Karpas-422 (cell line): ENCODE results near the gene TMEM41A. TPM values are rescaled to one million over a fixed set of nuclear protein-coding genes. Genes with fewer than 3 reads are reported as not detected.
A peak's percentile ranks its signal among the peaks of the same experiment; 100 is the strongest.
"Not testable (repeated sequence)": the region's sequence is repeated elsewhere in the genome, so short reads cannot be mapped to it uniquely, and the experiment has no call there.

Source experiments
- DNase-seq: peaks from one replicate; pipeline ENCODE4 v3.0.0-alpha.2; 2015
- H2AFZ ChIP-seq: fragments of 200-600 bp; sonication (generic); 2 replicates; pipeline ENCODE4 v1.6.1; 2014; ENCODE audit warnings: antibody characterized with exemption, low read length, mixed read lengths
- H3K27ac ChIP-seq: fragments of 200-600 bp; sonication (generic); 2 replicates; pipeline ENCODE4 v1.5.1; 2014; ENCODE audit warnings: mild to moderate bottlenecking, low read length, moderate library complexity
- H3K27me3 ChIP-seq: fragments of 200-600 bp; sonication (generic); 2 replicates; pipeline ENCODE4 v1.6.1; 2014; ENCODE audit warnings: low read length, mixed read lengths
- H3K36me3 ChIP-seq: fragments of 200-600 bp; sonication (generic); 2 replicates; pipeline ENCODE4 v1.6.1; 2014; ENCODE audit warnings: low read length, mixed read lengths; ENCODE audit not compliant: insufficient read depth
- H3K4me1 ChIP-seq: fragments of 200-600 bp; sonication (generic); 2 replicates; pipeline ENCODE4 v1.6.1; 2014; ENCODE audit warnings: mild to moderate bottlenecking, low read length, mixed read lengths
- H3K4me2 ChIP-seq: fragments of 200-600 bp; sonication (generic); 2 replicates; pipeline ENCODE4 v1.6.1; 2014; ENCODE audit warnings: low read length, low read depth, mild to moderate bottlenecking; ENCODE audit not compliant: poor library complexity, severe bottlenecking
- H3K4me3 ChIP-seq: fragments of 200-600 bp; sonication (generic); 2 replicates; pipeline ENCODE4 v1.5.1; 2014; ENCODE audit warnings: mild to moderate bottlenecking, antibody characterized with exemption, low read length, mixed read lengths
- H3K79me2 ChIP-seq: fragments of 200-600 bp; sonication (generic); 2 replicates; pipeline ENCODE4 v1.6.1; 2014; ENCODE audit warnings: mild to moderate bottlenecking, low read length, mixed read lengths
- H3K9ac ChIP-seq: fragments of 200-600 bp; sonication (generic); 2 replicates; pipeline ENCODE4 v1.6.0; 2014; ENCODE audit warnings: low read length
- H3K9me2 ChIP-seq: fragments of 200-600 bp; sonication (generic), shearing (Covaris generic); replicated peaks from 2 replicates; pipeline ENCODE4 v1.6.0; 2014; ENCODE audit warnings: mild to moderate bottlenecking, low read length, moderate library complexity; ENCODE audit not compliant: insufficient read depth
- H3K9me3 ChIP-seq: fragments of 300-700, 200-600 bp; sonication (generic); 2 replicates; pipeline ENCODE4 v1.6.1; 2014; ENCODE audit warnings: low read length, mixed read lengths
- H4K20me1 ChIP-seq: fragments of 200-600 bp; sonication (generic); 2 replicates; pipeline ENCODE4 v1.6.1; 2014; ENCODE audit warnings: mild to moderate bottlenecking, antibody characterized with exemption, low read length, low read depth; ENCODE audit not compliant: insufficient read depth
- total RNA-seq: library from RNA; depleted of rRNA; stranded (reverse); fragments of >200 nt; shearing (Covaris generic); gene quantifications from 2 replicates; pipeline ENCODE4 v1.2.3, GENCODE V29; 2014; ENCODE audit warnings: low replicate concordance

Gene TMEM41A
- total RNA-seq, 1 experiment from 2014 or later = 34.1 TPM

DNA sequence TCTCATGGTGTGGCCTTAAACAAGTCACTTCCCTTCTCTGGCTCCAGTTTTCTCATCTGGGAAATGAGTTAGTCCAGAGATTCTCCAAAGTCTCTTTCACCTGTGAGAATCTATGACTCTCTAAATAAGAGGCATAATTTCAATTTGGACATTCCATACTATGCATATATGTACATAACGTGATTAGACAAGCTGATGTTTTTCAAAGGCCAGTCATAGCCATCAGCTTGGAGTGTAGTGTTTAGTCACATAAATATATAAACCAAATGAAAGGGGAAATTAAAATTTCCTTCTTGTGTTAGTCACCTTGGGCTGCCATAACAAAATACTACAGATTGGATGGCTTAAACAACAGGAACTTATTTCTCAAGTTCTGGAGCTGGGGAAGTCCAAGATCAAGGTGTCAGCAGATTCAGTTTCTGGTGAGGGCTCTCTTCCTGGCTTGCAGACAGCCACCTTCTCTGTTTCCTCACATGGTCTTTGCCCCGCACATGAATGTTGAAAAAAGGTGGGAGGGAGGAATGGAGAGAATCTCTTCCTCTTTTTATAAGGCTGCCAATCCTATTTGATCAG, 19.4 kb downstream of the TMEM41A start:
- no peak overlapping the region for H3K4me3 ChIP-seq
- no peaks in the 10 kb centered on the region for H4K20me1 ChIP-seq
- no peak overlapping the region for H2AFZ ChIP-seq
- no peak for DNase-seq
- H3K9me2 ChIP-seq = no peaks in the 10 kb centered on the region
- no peaks in the 10 kb centered on the region for H3K79me2 ChIP-seq
- H3K27me3 ChIP-seq = no peaks in the 10 kb centered on the region
- H3K9ac ChIP-seq = no peak overlapping the region
- H3K27ac ChIP-seq = no peak overlapping the region
- H3K4me1 ChIP-seq = no peaks in the 10 kb centered on the region
- H3K36me3 ChIP-seq = no peaks in the 10 kb centered on the region
- no peaks in the 10 kb centered on the region for H3K9me3 ChIP-seq
- H3K4me2 ChIP-seq = no peak overlapping the region

DNA sequence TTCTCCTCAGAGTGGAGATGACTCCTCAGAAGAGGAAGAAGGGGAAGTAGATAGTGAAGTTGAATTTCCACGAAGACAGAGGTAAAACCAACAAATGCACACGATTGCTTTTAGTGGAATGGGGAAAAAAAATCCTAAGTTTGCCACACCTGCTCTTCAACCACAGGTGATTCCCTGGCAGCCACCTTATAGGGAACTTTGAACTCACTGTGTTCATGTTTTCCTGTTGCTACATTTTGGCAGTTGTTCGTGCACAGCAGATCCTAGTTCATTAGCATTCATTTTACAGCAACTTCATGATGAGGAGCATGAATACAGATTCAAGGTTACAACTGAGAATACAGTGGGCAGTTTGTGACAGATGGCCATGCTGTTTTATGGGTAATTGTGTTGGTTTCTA, 21.5 kb downstream of the TMEM41A start:
- DNase-seq = no peak
- Histone ChIP-seq H3K27me3 (no peaks in the 10 kb centered on the region), H3K27ac (no peak overlapping the region), H3K4me1 (no peaks in the 10 kb centered on the region), H4K20me1 (no peaks in the 10 kb centered on the region), H3K36me3 (no peaks in the 10 kb centered on the region), H3K9me2 (no peaks in the 10 kb centered on the region), H3K4me2 (no peak overlapping the region), H2AFZ (no peak overlapping the region), H3K9ac (no peak overlapping the region), H3K4me3 (no peak overlapping the region), H3K79me2 (no peaks in the 10 kb centered on the region), H3K9me3 (no peaks in the 10 kb centered on the region)

DNA sequence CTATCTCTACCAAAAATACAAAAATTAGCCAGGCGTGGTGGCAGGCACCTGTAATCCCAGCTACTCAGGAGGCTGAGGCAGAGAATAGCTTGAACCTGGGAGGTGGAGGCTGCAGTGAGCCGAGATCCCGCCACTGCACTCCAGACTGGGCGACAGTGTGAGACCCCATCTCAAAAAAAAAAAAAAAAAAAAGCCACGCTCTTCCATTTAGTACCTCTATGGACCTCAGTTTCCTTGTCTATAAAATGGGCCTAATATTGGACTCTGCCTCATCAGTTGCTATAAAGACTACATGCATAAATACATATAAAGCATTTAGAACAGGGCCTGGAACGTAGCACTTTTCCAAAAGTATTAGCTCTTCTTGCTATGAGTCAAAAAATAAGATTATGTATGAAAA, 23.9 kb downstream of the TMEM41A start:
- not testable (repeated sequence) for H3K9me3 ChIP-seq, H3K36me3 ChIP-seq, H3K4me3 ChIP-seq, H4K20me1 ChIP-seq, H3K4me2 ChIP-seq, H3K79me2 ChIP-seq, H3K9me2 ChIP-seq, DNase-seq, H3K27me3 ChIP-seq, H3K4me1 ChIP-seq, H2AFZ ChIP-seq, H3K9ac ChIP-seq, H3K27ac ChIP-seq

DNA sequence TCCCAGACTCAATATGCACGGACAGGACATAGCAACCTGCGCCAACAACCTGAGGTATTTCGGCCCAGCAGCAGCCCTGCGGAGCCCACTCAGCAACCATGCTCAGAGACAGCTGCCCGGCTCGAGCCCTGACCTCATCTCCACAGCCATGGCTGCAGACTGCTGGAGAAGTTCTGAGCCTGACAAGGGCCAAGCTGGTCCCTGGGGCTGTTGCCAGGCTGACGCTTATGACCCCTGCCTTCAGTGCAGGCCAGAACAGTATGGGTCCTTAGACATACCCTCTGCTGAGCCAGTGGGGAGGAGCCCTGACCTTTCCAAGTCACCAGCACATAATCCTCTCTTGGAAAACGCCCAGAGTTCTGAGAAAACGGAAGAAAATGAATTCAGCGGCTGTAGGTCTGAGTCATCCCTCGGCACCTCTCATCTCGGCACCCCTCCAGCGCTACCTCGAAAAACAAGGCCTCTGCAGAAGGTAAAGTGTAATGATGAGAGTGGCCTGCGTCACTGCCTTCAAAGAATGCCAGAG, 25.5 kb downstream of the TMEM41A start:
- Histone ChIP-seq H3K4me2 (no peak overlapping the region), H3K79me2 (no peaks in the 10 kb centered on the region), H3K4me1 (no peaks in the 10 kb centered on the region), H2AFZ (no peak overlapping the region), H3K27me3 (no peaks in the 10 kb centered on the region), H3K9ac (no peak overlapping the region), H3K4me3 (no peak overlapping the region), H3K36me3 (no peaks in the 10 kb centered on the region), H3K9me2 (no peaks in the 10 kb centered on the region), H3K9me3 (no peaks in the 10 kb centered on the region), H4K20me1 (no peaks in the 10 kb centered on the region), H3K27ac (no peak overlapping the region)
- no peak for DNase-seq

DNA sequence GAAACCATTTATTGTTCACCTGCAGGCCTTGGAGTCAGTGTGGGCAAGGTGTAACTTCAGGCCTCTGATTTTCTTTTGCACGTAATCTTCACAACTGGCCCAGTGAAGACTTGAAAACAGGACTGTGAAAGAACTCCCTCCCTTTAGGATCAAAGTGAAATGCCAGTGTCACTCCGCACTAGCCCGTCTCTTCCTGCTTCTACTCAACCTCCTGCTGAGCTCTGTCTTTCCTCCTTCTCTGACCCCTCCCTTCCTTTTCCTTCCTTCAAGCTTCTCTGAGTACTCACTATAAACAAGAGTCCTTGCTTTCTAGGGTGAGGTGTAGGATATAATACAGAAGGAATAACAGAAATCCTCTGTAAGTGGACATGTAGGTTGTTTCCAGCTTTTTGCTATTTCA, 28.5 kb downstream of the TMEM41A start:
- no peak overlapping the region for H3K9ac ChIP-seq
- H2AFZ ChIP-seq = no peak overlapping the region
- peaks cover 6% of the 10 kb centered on the region for H3K4me1 ChIP-seq
- H3K9me3 ChIP-seq = no peaks in the 10 kb centered on the region
- H3K4me2 ChIP-seq = no peak overlapping the region
- no peaks in the 10 kb centered on the region for H3K36me3 ChIP-seq
- no peak for DNase-seq
- no peaks in the 10 kb centered on the region for H3K9me2 ChIP-seq
- no peaks in the 10 kb centered on the region for H3K79me2 ChIP-seq
- H4K20me1 ChIP-seq = no peaks in the 10 kb centered on the region
- no peak overlapping the region for H3K27ac ChIP-seq
- no peaks in the 10 kb centered on the region for H3K27me3 ChIP-seq
- H3K4me3 ChIP-seq = no peak overlapping the region

DNA sequence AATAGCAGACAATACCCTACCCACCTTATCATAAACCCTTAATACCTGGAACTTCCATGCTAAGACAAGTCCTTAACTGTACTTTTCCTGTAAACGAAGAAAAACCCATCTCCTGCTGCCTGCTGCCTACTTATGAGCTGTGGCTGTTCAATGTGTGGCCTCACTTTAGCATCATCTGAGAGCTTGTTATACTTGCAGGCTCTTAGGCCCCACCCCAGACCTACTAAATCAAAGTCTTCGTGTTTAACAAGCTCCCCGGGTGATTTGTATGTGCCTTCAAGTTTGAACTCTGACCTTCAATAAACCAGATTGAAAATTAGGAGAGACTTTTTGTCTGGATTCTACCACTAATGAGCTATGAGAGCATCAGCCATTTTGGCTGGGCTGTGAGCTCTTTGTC, 29.3 kb downstream of the TMEM41A start:
- Histone ChIP-seq H3K9ac (no peak overlapping the region), H3K4me2 (no peak overlapping the region), H3K9me2 (no peaks in the 10 kb centered on the region), H2AFZ (no peak overlapping the region), H4K20me1 (no peaks in the 10 kb centered on the region), H3K4me3 (no peak overlapping the region), H3K36me3 (no peaks in the 10 kb centered on the region), H3K79me2 (no peaks in the 10 kb centered on the region), H3K27ac (no peak overlapping the region), H3K9me3 (no peaks in the 10 kb centered on the region), H3K27me3 (no peaks in the 10 kb centered on the region), H3K4me1 (peaks cover 6% of the 10 kb centered on the region)
- DNase-seq = no peak

DNA sequence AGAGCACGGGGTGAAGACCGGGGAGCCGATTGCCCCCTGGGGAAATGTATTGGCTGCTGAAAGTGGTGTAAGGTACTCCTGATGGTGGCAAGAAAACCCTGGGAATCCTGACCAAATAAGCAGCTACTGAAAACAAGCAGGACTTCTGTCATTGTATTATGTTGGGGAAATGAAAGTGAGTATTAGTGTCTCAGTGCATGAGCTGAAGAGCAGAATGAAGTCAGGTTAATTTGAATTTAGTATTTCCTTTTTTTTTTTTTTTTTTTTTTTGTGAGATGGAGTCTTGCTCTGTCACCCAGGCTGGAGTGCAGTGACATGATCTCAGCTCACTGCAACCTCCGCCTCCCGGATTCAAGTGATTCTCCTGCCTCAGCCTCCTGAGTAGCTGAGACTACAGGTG, 32.7 kb downstream of the TMEM41A start:
- not testable (repeated sequence) for H3K79me2 ChIP-seq, H3K27me3 ChIP-seq, H3K36me3 ChIP-seq, H3K9me3 ChIP-seq, H3K4me1 ChIP-seq, H3K4me3 ChIP-seq, H4K20me1 ChIP-seq, H3K9me2 ChIP-seq, H3K27ac ChIP-seq
- Histone ChIP-seq H3K9ac (peak overlapping the region; percentile 39; the same call in 1 of the 2 replicates), H2AFZ (peak overlapping the region; percentile 32; the same call in 1 of the 2 replicates), H3K4me2 (peak overlapping the region; percentile 25)
- DNase-seq = peak; percentile 68

DNA sequence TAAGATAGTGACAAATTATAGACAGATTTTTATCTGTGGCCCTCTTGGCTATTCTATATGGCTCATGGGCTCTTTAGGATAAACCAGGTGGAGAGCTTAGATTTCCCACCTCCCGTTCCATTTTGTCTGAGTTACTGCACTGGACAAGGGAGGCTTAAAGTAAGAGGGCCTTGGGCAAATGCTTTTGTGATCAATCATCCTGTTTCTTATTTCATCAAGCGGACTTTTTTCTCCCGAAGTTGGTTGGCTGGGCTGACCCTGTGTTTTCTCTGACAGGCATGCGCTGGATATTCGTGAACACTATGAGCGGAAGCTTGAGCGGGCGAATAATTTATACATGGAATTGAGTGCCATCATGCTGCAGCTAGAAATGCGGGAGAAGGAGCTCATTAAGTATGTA, 33.4 kb downstream of the TMEM41A start:
- Histone ChIP-seq H3K9me3 (no peaks in the 10 kb centered on the region), H3K4me1 (peaks cover 6% of the 10 kb centered on the region), H3K4me3 (no peak overlapping the region), H3K36me3 (no peaks in the 10 kb centered on the region), H3K27me3 (no peaks in the 10 kb centered on the region), H3K9me2 (no peaks in the 10 kb centered on the region), H4K20me1 (no peaks in the 10 kb centered on the region), H3K9ac (no peak overlapping the region), H3K79me2 (no peaks in the 10 kb centered on the region), H2AFZ (no peak overlapping the region; the same call in 1 of the 2 replicates), H3K27ac (no peak overlapping the region), H3K4me2 (no peak overlapping the region)
- no peak for DNase-seq
